Measurements from ENCODE around the gene SV2B. TPM values are rescaled to one million over a fixed set of nuclear protein-coding genes. Genes with fewer than 3 reads are reported as not detected.
"Not testable (repeated sequence)": the region's sequence is repeated elsewhere in the genome, so short reads cannot be mapped to it uniquely, and the experiment has no call there.

SV2B gene
- 0.15 and 1.1 TPM in 2 replicates for total RNA-seq (2014; rRNA removed; shearing (Covaris generic))

- DNase-seq (ENCODE audit: low read depth): peak; percentile 41
Observed at GRCh38 chr15:91099995-91100813, at the start of gene SV2B. Gene SV2B (plus strand): TSS chr15:91100257. CDS start chr15:91226264, 126,007 bp downstream.

GRCh38 chr15:91051248-91051647 lies 48.8 kb upstream of the SV2B start:
- DNase-seq (ENCODE audit: low read depth): no peak

- DNase-seq (ENCODE audit: low read depth): no peak
Observed at GRCh38 chr15:91054816-91055215, 45.2 kb upstream of the SV2B start.

GRCh38 chr15:91055548-91056331 lies 44.3 kb upstream of the SV2B start:
- DNase-seq (ENCODE audit: low read depth): peak; percentile 75

GRCh38 chr15:91061230-91061629 lies 38.8 kb upstream of the SV2B start:
- DNase-seq (ENCODE audit: low read depth): no peak

GRCh38 chr15:91061997-91062396 lies 38.1 kb upstream of the SV2B start:
- DNase-seq (ENCODE audit: low read depth): no peak

GRCh38 chr15:91065505-91065904 lies 34.6 kb upstream of the SV2B start:
- no peak for DNase-seq (ENCODE audit: low read depth)

GRCh38 chr15:91067036-91067435 lies 33.0 kb upstream of the SV2B start:
- peak; percentile 18 for DNase-seq (ENCODE audit: low read depth)

GRCh38 chr15:91068436-91068835 lies 31.6 kb upstream of the SV2B start:
- DNase-seq (ENCODE audit: low read depth): no peak

- DNase-seq (ENCODE audit: low read depth): no peak
Observed at GRCh38 chr15:91068966-91069365, 31.1 kb upstream of the SV2B start.

GRCh38 chr15:91070872-91071271 lies 29.2 kb upstream of the SV2B start:
- DNase-seq (ENCODE audit: low read depth): no peak

- no peak for DNase-seq (ENCODE audit: low read depth)
Observed at GRCh38 chr15:91072161-91072560, 27.9 kb upstream of the SV2B start.

GRCh38 chr15:91073077-91073476 lies 27.0 kb upstream of the SV2B start:
- DNase-seq (ENCODE audit: low read depth): no peak

- no peak for DNase-seq (ENCODE audit: low read depth)
Observed at GRCh38 chr15:91073768-91074167, 26.3 kb upstream of the SV2B start.

GRCh38 chr15:91075739-91076138 lies 24.3 kb upstream of the SV2B start:
- no peak for DNase-seq (ENCODE audit: low read depth)

- no peak for DNase-seq (ENCODE audit: low read depth)
Observed at GRCh38 chr15:91077029-91077428, 23.0 kb upstream of the SV2B start.

GRCh38 chr15:91093866-91094265 lies 6.2 kb upstream of the SV2B start:
- not testable (repeated sequence) for DNase-seq (ENCODE audit: low read depth)

- no peak for DNase-seq (ENCODE audit: low read depth)
Observed at GRCh38 chr15:91098451-91098850, 1.6 kb upstream of the SV2B start.

- DNase-seq (ENCODE audit: low read depth): peak; percentile 69
Observed at GRCh38 chr15:91099616-91099994, 452 bp upstream of the SV2B start.

- peak; percentile 13 for DNase-seq (ENCODE audit: low read depth)
Observed at GRCh38 chr15:91100814-91101607, 954 bp downstream of the SV2B start.

- DNase-seq (ENCODE audit: low read depth): no peak
Observed at GRCh38 chr15:91101608-91101920, 1.5 kb downstream of the SV2B start.

Measured in Daoy (cell line).